ENCODE results near the gene PLEKHG4. TPM values are rescaled to one million over a fixed set of nuclear protein-coding genes. Genes with fewer than 3 reads are reported as not detected.

Gene PLEKHG4
- polyA plus RNA-seq, 1 donor from 2014 or later = 0.28 TPM

GRCh38 chr16:67254801-67255552 is 24.4 kb upstream of the PLEKHG4 start:
- H2AFZ ChIP-seq (ENCODE audit: low read depth, low read length) = no peak overlapping the region
- H3K9ac ChIP-seq (ENCODE audit: low read length) = no peak overlapping the region
- no peaks in the 10 kb centered on the region for H3K36me3 ChIP-seq (ENCODE audit: insufficient read depth, low read length)
- H3K27ac ChIP-seq (ENCODE audit: low read length) = no peak overlapping the region
- H3K79me2 ChIP-seq (replicated peaks; ENCODE audit: insufficient read depth, low read length) = no peaks in the 10 kb centered on the region
- no peak overlapping the region for H3K4me2 ChIP-seq (ENCODE audit: low read length)
- no peaks in the 10 kb centered on the region for H3K9me3 ChIP-seq (ENCODE audit: low read length)
- no peak overlapping the region for H3K4me3 ChIP-seq (ENCODE audit: low read length)
- no peaks in the 10 kb centered on the region for H3K9me2 ChIP-seq (ENCODE audit: insufficient read depth, low read length)
- TF ChIP-seq EP300 (conservative IDR thresholded peaks at IDR 0.05; ENCODE audit: poor library complexity, severe bottlenecking) (no peak), CTCF (IDR thresholded peaks at IDR 0.05; ENCODE audit: poor library complexity, severe bottlenecking) (no peak), TAF1 (IDR thresholded peaks at IDR 0.05; ENCODE audit: low read depth) (no peak), RAD21 (conservative IDR thresholded peaks at IDR 0.05) (no peak), MXI1 (conservative IDR thresholded peaks at IDR 0.05; ENCODE audit: poor library complexity, severe bottlenecking) (no peak), SMC3 (conservative IDR thresholded peaks at IDR 0.05; ENCODE audit: poor library complexity) (no peak), EZH2 (IDR thresholded peaks at IDR 0.05; ENCODE audit: borderline replicate concordance, insufficient read depth, low read length, poor library complexity, severe bottlenecking) (no peak), POLR2AphosphoS5 (IDR thresholded peaks at IDR 0.05) (no peak)
- TF ChIP-seq, protein P1, sequence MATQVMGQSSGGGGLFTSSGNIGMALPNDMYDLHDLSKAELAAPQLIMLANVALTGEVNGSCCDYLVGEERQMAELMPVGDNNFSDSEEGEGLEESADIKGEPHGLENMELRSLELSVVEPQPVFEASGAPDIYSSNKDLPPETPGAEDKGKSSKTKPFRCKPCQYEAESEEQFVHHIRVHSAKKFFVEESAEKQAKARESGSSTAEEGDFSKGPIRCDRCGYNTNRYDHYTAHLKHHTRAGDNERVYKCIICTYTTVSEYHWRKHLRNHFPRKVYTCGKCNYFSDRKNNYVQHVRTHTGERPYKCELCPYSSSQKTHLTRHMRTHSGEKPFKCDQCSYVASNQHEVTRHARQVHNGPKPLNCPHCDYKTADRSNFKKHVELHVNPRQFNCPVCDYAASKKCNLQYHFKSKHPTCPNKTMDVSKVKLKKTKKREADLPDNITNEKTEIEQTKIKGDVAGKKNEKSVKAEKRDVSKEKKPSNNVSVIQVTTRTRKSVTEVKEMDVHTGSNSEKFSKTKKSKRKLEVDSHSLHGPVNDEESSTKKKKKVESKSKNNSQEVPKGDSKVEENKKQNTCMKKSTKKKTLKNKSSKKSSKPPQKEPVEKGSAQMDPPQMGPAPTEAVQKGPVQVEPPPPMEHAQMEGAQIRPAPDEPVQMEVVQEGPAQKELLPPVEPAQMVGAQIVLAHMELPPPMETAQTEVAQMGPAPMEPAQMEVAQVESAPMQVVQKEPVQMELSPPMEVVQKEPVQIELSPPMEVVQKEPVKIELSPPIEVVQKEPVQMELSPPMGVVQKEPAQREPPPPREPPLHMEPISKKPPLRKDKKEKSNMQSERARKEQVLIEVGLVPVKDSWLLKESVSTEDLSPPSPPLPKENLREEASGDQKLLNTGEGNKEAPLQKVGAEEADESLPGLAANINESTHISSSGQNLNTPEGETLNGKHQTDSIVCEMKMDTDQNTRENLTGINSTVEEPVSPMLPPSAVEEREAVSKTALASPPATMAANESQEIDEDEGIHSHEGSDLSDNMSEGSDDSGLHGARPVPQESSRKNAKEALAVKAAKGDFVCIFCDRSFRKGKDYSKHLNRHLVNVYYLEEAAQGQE (IDR thresholded peaks at IDR 0.05; ENCODE audit: borderline replicate concordance) = no peak
- H3K27me3 ChIP-seq (ENCODE audit: insufficient read depth, low read depth, low read length) = peaks cover 7% of the 10 kb centered on the region
- no peaks in the 10 kb centered on the region for H3F3A ChIP-seq (ENCODE audit: insufficient read depth, low read length, poor library complexity, severe bottlenecking)
- no peaks in the 10 kb centered on the region for H4K20me1 ChIP-seq (ENCODE audit: insufficient read depth)

- Histone ChIP-seq H2AFZ (ENCODE audit: low read depth, low read length) (no peak overlapping the region), H3K9me2 (ENCODE audit: insufficient read depth, low read length) (no peaks in the 10 kb centered on the region), H3K36me3 (ENCODE audit: insufficient read depth, low read length) (no peaks in the 10 kb centered on the region), H3K4me2 (ENCODE audit: low read length) (no peak overlapping the region), H3K27ac (ENCODE audit: low read length) (no peak overlapping the region), H3K79me2 (replicated peaks; ENCODE audit: insufficient read depth, low read length) (no peaks in the 10 kb centered on the region), H3K9me3 (ENCODE audit: low read length) (no peaks in the 10 kb centered on the region), H3K27me3 (ENCODE audit: insufficient read depth, low read depth, low read length) (no peaks in the 10 kb centered on the region), H3K9ac (ENCODE audit: low read length) (no peak overlapping the region), H3F3A (ENCODE audit: insufficient read depth, low read length, poor library complexity, severe bottlenecking) (no peaks in the 10 kb centered on the region), H3K4me3 (ENCODE audit: low read length) (no peak overlapping the region), H4K20me1 (ENCODE audit: insufficient read depth) (no peaks in the 10 kb centered on the region)
- TF ChIP-seq EZH2 (IDR thresholded peaks at IDR 0.05; ENCODE audit: borderline replicate concordance, insufficient read depth, low read length, poor library complexity, severe bottlenecking) (no peak), TAF1 (IDR thresholded peaks at IDR 0.05; ENCODE audit: low read depth) (no peak), POLR2AphosphoS5 (IDR thresholded peaks at IDR 0.05) (no peak), CTCF (IDR thresholded peaks at IDR 0.05; ENCODE audit: poor library complexity, severe bottlenecking) (no peak), SMC3 (conservative IDR thresholded peaks at IDR 0.05; ENCODE audit: poor library complexity) (no peak), RAD21 (conservative IDR thresholded peaks at IDR 0.05) (no peak), MXI1 (conservative IDR thresholded peaks at IDR 0.05; ENCODE audit: poor library complexity, severe bottlenecking) (no peak), EP300 (conservative IDR thresholded peaks at IDR 0.05; ENCODE audit: poor library complexity, severe bottlenecking) (no peak)
- TF ChIP-seq, protein P1 (IDR thresholded peaks at IDR 0.05; ENCODE audit: borderline replicate concordance) = no peak
These were observed 23.6 kb upstream of the PLEKHG4 start for GRCh38 chr16:67255553-67256221.
